ENCODE data around the gene INSIG1. TPM values are rescaled to one million over a fixed set of nuclear protein-coding genes. Genes with fewer than 3 reads are reported as not detected.

INSIG1 gene
- total RNA-seq, 1 experiment from 2014 or later: 92.6 TPM

- TF ChIP-seq SIN3A (IDR thresholded peaks at IDR 0.05; ENCODE audit: borderline replicate concordance, insufficient read depth, low read depth, low read length) (no peak), POLR2AphosphoS5 (IDR thresholded peaks at IDR 0.05; ENCODE audit: low read depth, low read length) (no peak), REST (IDR thresholded peaks at IDR 0.05; ENCODE audit: insufficient read depth in 1 of 2, low read depth in 2 of 2, low read length in 1 of 2) (no peak), TCF7L2 (IDR thresholded peaks at IDR 0.05; ENCODE audit: low read depth, low read length) (no peak), CTCF (IDR thresholded peaks at IDR 0.05) (no peak)
- ChIA-PET CTCF (no interaction called here), POLR2A (no interaction called here)
- H3K4me1 ChIP-seq (ENCODE audit: control insufficient read depth, insufficient read depth, low read length): no peaks in the 10 kb centered on the region
- BruUV-seq (replicated peaks): no TSS peak
- intact Hi-C loops (cut with micrococcal nuclease; ENCODE audit: unreplicated experiment): no loop called here
- H3K9me3 ChIP-seq (ENCODE audit: control insufficient read depth, insufficient read depth, low read depth, low read length): no peaks in the 10 kb centered on the region
- H3K27ac ChIP-seq (ENCODE audit: low read length): no peak overlapping the region
- H3K27me3 ChIP-seq (ENCODE audit: control insufficient read depth, insufficient read depth, low read length): no peaks in the 10 kb centered on the region
- H3K36me3 ChIP-seq (ENCODE audit: control insufficient read depth, insufficient read depth, low read length): no peaks in the 10 kb centered on the region
- H3K4me3 ChIP-seq (ENCODE audit: low read depth in 2 of 2, low read length in 2 of 2): no peak overlapping the region
- in situ Hi-C loops (cut with HindIII; ENCODE audit: low pct_unique_long_range_greater_than_20kb, low sequenced_read_pairs): no loop called here
- DNase-seq (ENCODE audit: low read depth, low spot score): no peak
- no peak for ATAC-seq
Observed at GRCh38 chr7:155351120-155351870, 53.6 kb downstream of the INSIG1 start.

- POLR2A ChIA-PET: no interaction called here
- Histone ChIP-seq H3K27me3 (ENCODE audit: control insufficient read depth, insufficient read depth, low read length) (no peaks in the 10 kb centered on the region), H3K9me3 (ENCODE audit: control insufficient read depth, insufficient read depth, low read depth, low read length) (no peaks in the 10 kb centered on the region), H3K36me3 (ENCODE audit: control insufficient read depth, insufficient read depth, low read length) (no peaks in the 10 kb centered on the region), H3K27ac (ENCODE audit: low read length) (no peak overlapping the region), H3K4me1 (ENCODE audit: control insufficient read depth, insufficient read depth, low read length) (no peaks in the 10 kb centered on the region), H3K4me3 (ENCODE audit: low read depth in 2 of 2, low read length in 2 of 2) (no peak overlapping the region)
- ATAC-seq (no peak), DNase-seq (ENCODE audit: low read depth, low spot score) (no peak)
- CTCF ChIA-PET: no interaction called here
- TF ChIP-seq SIN3A (IDR thresholded peaks at IDR 0.05; ENCODE audit: borderline replicate concordance, insufficient read depth, low read depth, low read length): no peak
- TF ChIP-seq TCF7L2 (IDR thresholded peaks at IDR 0.05; ENCODE audit: low read depth, low read length): no peak
- no peak for TF ChIP-seq POLR2AphosphoS5 (IDR thresholded peaks at IDR 0.05; ENCODE audit: low read depth, low read length)
- no peak for TF ChIP-seq REST (IDR thresholded peaks at IDR 0.05; ENCODE audit: insufficient read depth in 1 of 2, low read depth in 2 of 2, low read length in 1 of 2)
- TF ChIP-seq CTCF (IDR thresholded peaks at IDR 0.05): no peak
- no TSS peak for BruUV-seq (replicated peaks)
- in situ Hi-C loops (cut with HindIII; ENCODE audit: low pct_unique_long_range_greater_than_20kb, low sequenced_read_pairs) (no loop called here), intact Hi-C loops (cut with micrococcal nuclease; ENCODE audit: unreplicated experiment) (no loop called here)
Observed at GRCh38 chr7:155352076-155352752, 54.5 kb downstream of the INSIG1 start.
